Measurements from ENCODE around the gene STAT1.

DNA sequence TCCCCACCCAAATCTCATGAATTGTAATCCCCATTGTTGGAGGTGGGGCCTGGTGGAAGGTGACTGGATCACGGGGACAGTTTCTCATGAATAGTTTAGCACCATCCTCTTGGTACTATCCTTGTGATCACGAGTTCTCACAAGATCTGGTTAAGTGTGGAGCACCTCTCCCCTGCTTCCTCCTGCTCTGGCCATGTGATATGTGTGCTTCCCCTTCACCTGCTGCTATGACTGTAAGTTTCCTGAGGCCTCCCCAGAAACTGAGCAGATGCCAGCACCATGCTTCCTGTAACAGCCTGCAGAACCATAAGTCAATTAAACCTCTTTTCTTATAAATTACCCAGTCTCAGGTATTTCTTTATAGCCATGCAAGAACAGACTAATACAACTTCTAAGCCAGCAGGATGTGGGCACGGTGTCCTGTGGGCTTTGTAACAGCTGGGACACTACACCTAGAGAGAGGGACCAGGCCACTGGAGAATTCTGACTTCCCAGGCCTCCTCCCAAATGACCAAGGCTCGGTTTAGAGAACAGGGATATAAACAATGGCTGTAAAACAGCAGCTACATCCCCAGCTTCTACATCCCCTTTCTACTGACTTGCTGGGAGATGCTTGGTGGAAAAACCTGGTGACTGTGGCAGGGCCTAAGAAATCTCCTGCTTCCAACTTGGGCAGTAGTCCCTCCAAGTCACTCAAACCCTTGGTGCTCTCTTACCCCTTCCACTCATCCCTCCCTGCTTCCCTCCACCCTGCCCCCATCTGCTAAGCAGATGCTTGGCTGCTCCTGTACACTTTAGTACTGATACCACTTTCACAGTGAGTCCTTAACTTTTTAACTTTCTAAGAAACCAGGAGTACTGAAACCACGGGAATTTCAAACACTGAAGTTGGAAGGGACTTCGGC, 10.3 kb downstream of the STAT1 start:
- TF ChIP-seq, protein P1, sequence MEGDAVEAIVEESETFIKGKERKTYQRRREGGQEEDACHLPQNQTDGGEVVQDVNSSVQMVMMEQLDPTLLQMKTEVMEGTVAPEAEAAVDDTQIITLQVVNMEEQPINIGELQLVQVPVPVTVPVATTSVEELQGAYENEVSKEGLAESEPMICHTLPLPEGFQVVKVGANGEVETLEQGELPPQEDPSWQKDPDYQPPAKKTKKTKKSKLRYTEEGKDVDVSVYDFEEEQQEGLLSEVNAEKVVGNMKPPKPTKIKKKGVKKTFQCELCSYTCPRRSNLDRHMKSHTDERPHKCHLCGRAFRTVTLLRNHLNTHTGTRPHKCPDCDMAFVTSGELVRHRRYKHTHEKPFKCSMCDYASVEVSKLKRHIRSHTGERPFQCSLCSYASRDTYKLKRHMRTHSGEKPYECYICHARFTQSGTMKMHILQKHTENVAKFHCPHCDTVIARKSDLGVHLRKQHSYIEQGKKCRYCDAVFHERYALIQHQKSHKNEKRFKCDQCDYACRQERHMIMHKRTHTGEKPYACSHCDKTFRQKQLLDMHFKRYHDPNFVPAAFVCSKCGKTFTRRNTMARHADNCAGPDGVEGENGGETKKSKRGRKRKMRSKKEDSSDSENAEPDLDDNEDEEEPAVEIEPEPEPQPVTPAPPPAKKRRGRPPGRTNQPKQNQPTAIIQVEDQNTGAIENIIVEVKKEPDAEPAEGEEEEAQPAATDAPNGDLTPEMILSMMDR (optimal IDR thresholded peaks at IDR 0.05 in 1 of 3, IDR thresholded peaks at IDR 0.05 in 1 of 3, conservative IDR thresholded peaks at IDR 0.05 in 1 of 3; ENCODE audit: extremely low read depth in 1 of 3, insufficient read depth in 2 of 3, low read length in 3 of 3): no peak
- no peak for TF ChIP-seq EZH2 (IDR thresholded peaks at IDR 0.05; ENCODE audit: low read length)

All from keratinocyte (primary cell).